ENCODE results near the gene DHX15.

Gene DHX15

DNA sequence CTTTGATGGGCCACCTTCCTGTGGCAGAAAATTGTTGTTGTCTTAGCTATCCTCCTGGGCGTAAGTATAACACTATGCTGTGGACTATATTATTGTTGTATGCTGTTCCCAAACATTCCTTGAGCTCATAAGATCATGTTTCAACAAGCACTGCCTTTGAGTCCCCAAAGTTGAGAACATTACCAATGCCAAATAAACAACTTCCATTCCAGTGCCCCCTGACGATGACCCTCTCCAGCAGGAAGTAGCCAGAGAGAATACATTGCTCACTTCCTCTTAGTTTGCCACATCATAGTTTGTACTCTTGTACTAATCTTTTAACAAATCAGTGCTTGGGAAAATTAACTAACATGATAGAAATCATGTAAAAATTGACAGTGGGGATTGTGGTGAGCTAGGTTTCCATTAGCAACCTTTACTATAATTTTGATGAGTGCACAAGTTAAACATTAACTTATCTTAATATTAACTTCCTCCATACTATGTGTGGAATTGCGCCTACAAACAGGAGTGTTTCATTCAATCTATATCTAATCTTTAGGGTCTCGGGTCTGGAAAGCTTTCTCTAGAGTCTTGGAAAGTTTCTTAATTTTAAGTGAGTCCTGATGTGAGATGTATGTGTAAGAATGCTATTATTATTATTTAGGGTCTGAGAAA is 20.3 kb upstream of the DHX15 start:
- no peak for DNase-seq (ENCODE audit: low read depth)
- H3K4me3 ChIP-seq (ENCODE audit: control insufficient read depth, low read depth, low read length): no peak overlapping the region
- TF ChIP-seq, protein P1, sequence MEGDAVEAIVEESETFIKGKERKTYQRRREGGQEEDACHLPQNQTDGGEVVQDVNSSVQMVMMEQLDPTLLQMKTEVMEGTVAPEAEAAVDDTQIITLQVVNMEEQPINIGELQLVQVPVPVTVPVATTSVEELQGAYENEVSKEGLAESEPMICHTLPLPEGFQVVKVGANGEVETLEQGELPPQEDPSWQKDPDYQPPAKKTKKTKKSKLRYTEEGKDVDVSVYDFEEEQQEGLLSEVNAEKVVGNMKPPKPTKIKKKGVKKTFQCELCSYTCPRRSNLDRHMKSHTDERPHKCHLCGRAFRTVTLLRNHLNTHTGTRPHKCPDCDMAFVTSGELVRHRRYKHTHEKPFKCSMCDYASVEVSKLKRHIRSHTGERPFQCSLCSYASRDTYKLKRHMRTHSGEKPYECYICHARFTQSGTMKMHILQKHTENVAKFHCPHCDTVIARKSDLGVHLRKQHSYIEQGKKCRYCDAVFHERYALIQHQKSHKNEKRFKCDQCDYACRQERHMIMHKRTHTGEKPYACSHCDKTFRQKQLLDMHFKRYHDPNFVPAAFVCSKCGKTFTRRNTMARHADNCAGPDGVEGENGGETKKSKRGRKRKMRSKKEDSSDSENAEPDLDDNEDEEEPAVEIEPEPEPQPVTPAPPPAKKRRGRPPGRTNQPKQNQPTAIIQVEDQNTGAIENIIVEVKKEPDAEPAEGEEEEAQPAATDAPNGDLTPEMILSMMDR (IDR thresholded peaks at IDR 0.05; ENCODE audit: control insufficient read depth, insufficient read depth, low read depth, low read length, missing control alignments): no peak

DNA sequence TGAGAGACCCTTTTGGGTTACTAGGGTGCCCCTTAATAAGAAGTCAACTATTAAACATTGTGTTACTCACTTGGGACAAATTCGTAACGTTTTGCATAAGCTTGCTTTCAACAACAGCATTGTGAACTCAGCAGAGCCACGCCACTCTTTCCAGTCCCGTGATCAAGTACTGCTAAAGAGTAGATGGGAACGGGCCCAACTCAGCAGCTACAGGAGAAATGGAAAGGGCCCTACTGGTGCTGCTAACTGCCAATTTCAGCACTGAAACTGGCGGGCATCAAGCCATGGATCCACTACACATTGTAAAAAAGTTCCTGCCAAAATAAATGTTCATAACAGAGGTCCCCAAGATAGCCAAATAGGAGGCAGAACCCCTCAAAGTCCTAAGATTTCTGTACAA is 19.0 kb upstream of the DHX15 start:
- DNase-seq (ENCODE audit: low read depth): no peak
- TF ChIP-seq, protein P1 (IDR thresholded peaks at IDR 0.05; ENCODE audit: control insufficient read depth, insufficient read depth, low read depth, low read length, missing control alignments): no peak
- no peak overlapping the region for H3K4me3 ChIP-seq (ENCODE audit: control insufficient read depth, low read depth, low read length)

DNA sequence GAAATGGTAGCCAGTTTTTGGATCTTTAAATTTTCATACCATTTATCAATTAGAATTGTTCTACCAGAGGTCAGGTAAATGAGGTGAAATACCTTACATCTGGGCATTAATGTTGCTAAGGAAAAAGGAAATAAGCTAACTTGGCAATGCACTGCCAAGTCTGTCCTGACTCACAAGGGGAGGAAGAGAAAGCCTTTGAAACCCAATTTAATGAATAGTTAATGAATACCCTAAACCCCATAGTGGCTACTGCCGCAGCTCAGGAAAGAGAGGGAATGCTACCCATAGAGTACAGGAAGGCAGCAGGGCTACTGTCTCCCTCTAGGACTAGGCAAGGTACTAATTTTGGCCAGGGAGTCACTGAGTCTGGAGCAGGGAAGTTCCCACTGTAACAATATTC is 16.8 kb upstream of the DHX15 start:
- no peak overlapping the region for H3K4me3 ChIP-seq (ENCODE audit: control insufficient read depth, low read depth, low read length)
- TF ChIP-seq, protein P1 (IDR thresholded peaks at IDR 0.05; ENCODE audit: control insufficient read depth, insufficient read depth, low read depth, low read length, missing control alignments): no peak
- DNase-seq (ENCODE audit: low read depth): no peak

DNA sequence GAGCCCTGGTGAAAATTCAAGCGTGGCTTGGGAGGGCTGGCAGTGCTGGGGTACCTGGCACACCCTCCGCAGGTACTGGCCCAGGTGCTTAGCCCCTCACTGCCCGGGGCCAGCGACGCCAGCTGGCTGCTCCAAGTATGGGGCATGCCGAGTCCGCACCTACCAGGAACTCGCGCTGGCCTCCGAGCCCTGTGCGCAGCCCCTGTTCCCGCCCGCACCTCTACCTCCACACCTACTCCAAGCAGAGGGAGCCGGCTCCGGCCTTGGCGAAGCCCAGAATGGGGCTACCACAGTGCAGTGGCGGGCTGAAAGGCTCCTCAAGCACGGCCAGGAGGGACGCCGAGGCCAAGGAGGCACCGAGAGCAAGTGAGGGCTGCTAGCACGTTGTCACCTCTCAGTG is 14.9 kb upstream of the DHX15 start:
- TF ChIP-seq, protein P1 (IDR thresholded peaks at IDR 0.05; ENCODE audit: control insufficient read depth, insufficient read depth, low read depth, low read length, missing control alignments): no peak
- no peak overlapping the region for H3K4me3 ChIP-seq (ENCODE audit: control insufficient read depth, low read depth, low read length)
- DNase-seq (ENCODE audit: low read depth): no peak

DNA sequence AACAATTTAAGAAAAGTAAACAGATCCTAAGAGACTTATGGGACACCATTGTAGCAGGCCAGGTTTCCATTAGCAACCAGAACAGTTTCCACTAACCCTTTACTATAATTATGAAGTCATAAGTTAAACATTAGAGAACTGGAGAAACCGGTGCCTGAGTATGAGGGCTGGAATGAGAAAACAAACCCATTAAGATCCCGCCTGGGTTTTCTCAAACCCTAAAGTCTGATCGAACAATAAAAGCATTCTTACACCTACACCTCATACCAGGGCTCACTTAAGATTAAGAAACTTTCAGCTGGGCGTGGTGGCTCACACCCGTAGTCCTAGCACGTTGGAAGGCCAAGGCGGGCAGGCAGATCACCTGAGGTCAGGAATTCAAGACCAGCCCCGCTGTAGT is 13.7 kb upstream of the DHX15 start:
- TF ChIP-seq, protein P1 (IDR thresholded peaks at IDR 0.05; ENCODE audit: control insufficient read depth, insufficient read depth, low read depth, low read length, missing control alignments): no peak
- H3K4me3 ChIP-seq (ENCODE audit: control insufficient read depth, low read depth, low read length): no peak overlapping the region
- no peak for DNase-seq (ENCODE audit: low read depth)

DNA sequence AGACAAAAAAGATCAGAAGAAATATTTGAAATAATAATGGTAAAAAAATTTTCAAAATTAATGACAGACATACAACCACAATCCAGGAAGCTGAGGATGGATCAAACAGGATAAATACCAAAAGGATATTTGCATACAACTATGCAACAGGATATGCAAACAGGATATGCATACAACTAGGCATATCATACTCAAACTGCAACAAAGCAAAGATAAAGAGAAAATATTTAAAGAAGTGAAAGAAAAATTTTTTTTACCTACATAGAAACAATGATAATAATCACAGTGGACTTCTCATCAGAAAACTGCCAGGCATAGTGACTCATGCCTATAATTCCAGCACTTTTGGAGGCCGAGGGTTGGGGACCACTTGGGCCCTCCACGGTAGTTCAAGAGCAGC is 11.3 kb upstream of the DHX15 start:
- no peak for DNase-seq (ENCODE audit: low read depth)
- TF ChIP-seq, protein P1 (IDR thresholded peaks at IDR 0.05; ENCODE audit: control insufficient read depth, insufficient read depth, low read depth, low read length, missing control alignments): no peak
- no peak overlapping the region for H3K4me3 ChIP-seq (ENCODE audit: control insufficient read depth, low read depth, low read length)

Measured in AG09309 (cell line).